ENCODE results near the gene PLCE1. TPM values are rescaled to one million over a fixed set of nuclear protein-coding genes. Genes with fewer than 3 reads are reported as not detected.
A peak's percentile ranks its signal among the peaks of the same experiment; 100 is the strongest.

Gene PLCE1
- total RNA-seq, 2 experiments from 2014 or later: not detected

- no peak overlapping the region for H3K27ac Mint-ChIP-seq
- no peak overlapping the region for H3K4me3 Mint-ChIP-seq
- H3K36me3 Mint-ChIP-seq: no peaks in the 10 kb centered on the region
- no peaks in the 10 kb centered on the region for H3K27me3 Mint-ChIP-seq
- H3K4me1 Mint-ChIP-seq: no peaks in the 10 kb centered on the region
- no peaks in the 10 kb centered on the region for H3K9me3 Mint-ChIP-seq
- no peak for DNase-seq
Measured at GRCh38 chr10:93973748-93974445, 19.8 kb upstream of the PLCE1 start.

GRCh38 chr10:93977442-93977841 is 16.3 kb upstream of the PLCE1 start:
- Mint-ChIP-seq H3K27me3 (no peaks in the 10 kb centered on the region), H3K27ac (no peak overlapping the region), H3K9me3 (no peaks in the 10 kb centered on the region), H3K36me3 (no peaks in the 10 kb centered on the region), H3K4me3 (no peak overlapping the region), H3K4me1 (no peaks in the 10 kb centered on the region)
- no peak for DNase-seq

GRCh38 chr10:93980486-93980885 is 13.2 kb upstream of the PLCE1 start:
- no peak for DNase-seq
- H3K9me3 Mint-ChIP-seq: no peaks in the 10 kb centered on the region
- no peak overlapping the region for H3K27ac Mint-ChIP-seq
- no peaks in the 10 kb centered on the region for H3K4me1 Mint-ChIP-seq
- no peak overlapping the region for H3K4me3 Mint-ChIP-seq
- peaks cover 3% of the 10 kb centered on the region for H3K27me3 Mint-ChIP-seq
- H3K36me3 Mint-ChIP-seq: no peaks in the 10 kb centered on the region

- Mint-ChIP-seq H3K9me3 (no peaks in the 10 kb centered on the region), H3K27me3 (peaks cover 59% of the 10 kb centered on the region), H3K27ac (no peak overlapping the region), H3K4me1 (no peaks in the 10 kb centered on the region), H3K4me3 (no peak overlapping the region), H3K36me3 (no peaks in the 10 kb centered on the region)
- DNase-seq: no peak
Measured at GRCh38 chr10:93991114-93991513, 2.6 kb upstream of the PLCE1 start.

- Mint-ChIP-seq H3K9me3 (no peaks in the 10 kb centered on the region), H3K27ac (no peak overlapping the region), H3K36me3 (no peaks in the 10 kb centered on the region), H3K27me3 (peaks cover 63% of the 10 kb centered on the region), H3K4me1 (no peaks in the 10 kb centered on the region), H3K4me3 (no peak overlapping the region)
- DNase-seq: no peak
Measured at GRCh38 chr10:93991596-93992284, 2.0 kb upstream of the PLCE1 start.

- DNase-seq: no peak
- no peak overlapping the region for H3K27ac Mint-ChIP-seq
- peaks cover 67% of the 10 kb centered on the region for H3K27me3 Mint-ChIP-seq
- peak overlapping the region; percentile 40 for H3K4me3 Mint-ChIP-seq
- no peaks in the 10 kb centered on the region for H3K36me3 Mint-ChIP-seq
- no peaks in the 10 kb centered on the region for H3K9me3 Mint-ChIP-seq
- H3K4me1 Mint-ChIP-seq: no peaks in the 10 kb centered on the region
Measured at GRCh38 chr10:93992400-93993030, 1.2 kb upstream of the PLCE1 start.

GRCh38 chr10:93993414-93993781 is 333 bp upstream of the PLCE1 start:
- DNase-seq: no peak
- Mint-ChIP-seq H3K9me3 (no peaks in the 10 kb centered on the region), H3K4me3 (no peak overlapping the region), H3K27ac (no peak overlapping the region), H3K4me1 (no peaks in the 10 kb centered on the region), H3K27me3 (peaks cover 71% of the 10 kb centered on the region), H3K36me3 (no peaks in the 10 kb centered on the region)

GRCh38 chr10:93994438-93994801 is 689 bp downstream of the PLCE1 start:
- H3K27ac Mint-ChIP-seq: no peak overlapping the region
- H3K4me1 Mint-ChIP-seq: no peaks in the 10 kb centered on the region
- H3K27me3 Mint-ChIP-seq: peaks cover 71% of the 10 kb centered on the region
- H3K36me3 Mint-ChIP-seq: no peaks in the 10 kb centered on the region
- H3K9me3 Mint-ChIP-seq: no peaks in the 10 kb centered on the region
- H3K4me3 Mint-ChIP-seq: no peak overlapping the region
- no peak for DNase-seq

- Mint-ChIP-seq H3K4me1 (no peaks in the 10 kb centered on the region), H3K4me3 (no peak overlapping the region), H3K27ac (no peak overlapping the region), H3K36me3 (no peaks in the 10 kb centered on the region), H3K27me3 (peaks cover 71% of the 10 kb centered on the region), H3K9me3 (no peaks in the 10 kb centered on the region)
- DNase-seq: no peak
Measured at GRCh38 chr10:93995182-93995581, 1.5 kb downstream of the PLCE1 start.

- Mint-ChIP-seq H3K36me3 (no peaks in the 10 kb centered on the region), H3K27ac (no peak overlapping the region), H3K9me3 (no peaks in the 10 kb centered on the region), H3K4me3 (no peak overlapping the region), H3K4me1 (no peaks in the 10 kb centered on the region), H3K27me3 (peaks cover 70% of the 10 kb centered on the region)
- DNase-seq: no peak
Measured at GRCh38 chr10:93995598-93996271, 2.0 kb downstream of the PLCE1 start.

- no peaks in the 10 kb centered on the region for H3K4me1 Mint-ChIP-seq
- no peak for DNase-seq
- H3K9me3 Mint-ChIP-seq: no peaks in the 10 kb centered on the region
- no peak overlapping the region for H3K4me3 Mint-ChIP-seq
- H3K36me3 Mint-ChIP-seq: no peaks in the 10 kb centered on the region
- peaks cover 69% of the 10 kb centered on the region for H3K27me3 Mint-ChIP-seq
- no peak overlapping the region for H3K27ac Mint-ChIP-seq
Measured at GRCh38 chr10:93996551-93996950, 2.8 kb downstream of the PLCE1 start.

GRCh38 chr10:93997546-93997945 is 3.8 kb downstream of the PLCE1 start:
- Mint-ChIP-seq H3K36me3 (no peaks in the 10 kb centered on the region), H3K27me3 (peaks cover 59% of the 10 kb centered on the region), H3K4me1 (no peaks in the 10 kb centered on the region), H3K4me3 (no peak overlapping the region), H3K27ac (no peak overlapping the region), H3K9me3 (no peaks in the 10 kb centered on the region)
- DNase-seq: no peak

GRCh38 chr10:93999401-93999851 is 5.7 kb downstream of the PLCE1 start:
- Mint-ChIP-seq H3K27me3 (peaks cover 45% of the 10 kb centered on the region), H3K36me3 (no peaks in the 10 kb centered on the region), H3K4me3 (no peak overlapping the region), H3K27ac (no peak overlapping the region), H3K4me1 (no peaks in the 10 kb centered on the region), H3K9me3 (no peaks in the 10 kb centered on the region)
- DNase-seq: no peak

- no peak overlapping the region for H3K27ac Mint-ChIP-seq
- H3K4me1 Mint-ChIP-seq: no peaks in the 10 kb centered on the region
- no peaks in the 10 kb centered on the region for H3K9me3 Mint-ChIP-seq
- H3K27me3 Mint-ChIP-seq: peaks cover 31% of the 10 kb centered on the region
- DNase-seq: no peak
- H3K36me3 Mint-ChIP-seq: no peaks in the 10 kb centered on the region
- H3K4me3 Mint-ChIP-seq: no peak overlapping the region
Measured at GRCh38 chr10:94000638-94001415, 7.1 kb downstream of the PLCE1 start.

- H3K27ac Mint-ChIP-seq: no peak overlapping the region
- H3K4me1 Mint-ChIP-seq: no peaks in the 10 kb centered on the region
- H3K4me3 Mint-ChIP-seq: no peak overlapping the region
- H3K9me3 Mint-ChIP-seq: no peaks in the 10 kb centered on the region
- no peak for DNase-seq
- no peaks in the 10 kb centered on the region for H3K36me3 Mint-ChIP-seq
- H3K27me3 Mint-ChIP-seq: peaks cover 25% of the 10 kb centered on the region
Measured at GRCh38 chr10:94001416-94001810, 7.7 kb downstream of the PLCE1 start.

Data from activated naive CD8-positive, alpha-beta T cell treated with anti-CD3 and anti-CD28 coated beads for 36 hours (primary cell).